GDM1 (cell line): ENCODE results near the gene CTSV.
"Not testable (repeated sequence)": the region's sequence is repeated elsewhere in the genome, so short reads cannot be mapped to it uniquely, and the experiment has no call there.

Experiments
- DNase-seq: peaks from one replicate; lab custom pipeline; 2025; lab: John Stamatoyannopoulos, UW

The CTSV gene

GRCh38 chr9:97041898-97042297 is 3.0 kb upstream of the CTSV start:
- no peak for DNase-seq

GRCh38 chr9:97039514-97039860 is 545 bp upstream of the CTSV start:
- no peak for DNase-seq

GRCh38 chr9:97023505-97023904 is 15.4 kb downstream of the CTSV start:
- not testable (repeated sequence) for DNase-seq

GRCh38 chr9:97013151-97014132 is 25.5 kb downstream of the CTSV start:
- DNase-seq: peak; percentile 60

- DNase-seq: not testable (repeated sequence)
Measured at GRCh38 chr9:97012617-97013016, 26.3 kb downstream of the CTSV start.

GRCh38 chr9:97002195-97002594 is 36.7 kb downstream of the CTSV start:
- not testable (repeated sequence) for DNase-seq

GRCh38 chr9:97001338-97001737 is 37.6 kb downstream of the CTSV start:
- not testable (repeated sequence) for DNase-seq

- not testable (repeated sequence) for DNase-seq
Measured at GRCh38 chr9:97000139-97000787, 38.7 kb downstream of the CTSV start.

GRCh38 chr9:96999733-97000132 is 39.2 kb downstream of the CTSV start:
- DNase-seq: not testable (repeated sequence)

- DNase-seq: not testable (repeated sequence)
Measured at GRCh38 chr9:96997009-96997701, 41.8 kb downstream of the CTSV start.

- DNase-seq: not testable (repeated sequence)
Measured at GRCh38 chr9:96994531-96995016, 44.4 kb downstream of the CTSV start.

GRCh38 chr9:96992303-96992702 is 46.6 kb downstream of the CTSV start:
- not testable (repeated sequence) for DNase-seq

GRCh38 chr9:96989747-96990318 is 49.1 kb downstream of the CTSV start:
- not testable (repeated sequence) for DNase-seq

GRCh38 chr9:96984887-96985286 is 54.1 kb downstream of the CTSV start:
- not testable (repeated sequence) for DNase-seq

GRCh38 chr9:96984139-96984538 is 54.8 kb downstream of the CTSV start:
- not testable (repeated sequence) for DNase-seq

- not testable (repeated sequence) for DNase-seq
Measured at GRCh38 chr9:96983496-96984122, 55.3 kb downstream of the CTSV start.
